Measurements from ENCODE around the gene PARD3.

DNA sequence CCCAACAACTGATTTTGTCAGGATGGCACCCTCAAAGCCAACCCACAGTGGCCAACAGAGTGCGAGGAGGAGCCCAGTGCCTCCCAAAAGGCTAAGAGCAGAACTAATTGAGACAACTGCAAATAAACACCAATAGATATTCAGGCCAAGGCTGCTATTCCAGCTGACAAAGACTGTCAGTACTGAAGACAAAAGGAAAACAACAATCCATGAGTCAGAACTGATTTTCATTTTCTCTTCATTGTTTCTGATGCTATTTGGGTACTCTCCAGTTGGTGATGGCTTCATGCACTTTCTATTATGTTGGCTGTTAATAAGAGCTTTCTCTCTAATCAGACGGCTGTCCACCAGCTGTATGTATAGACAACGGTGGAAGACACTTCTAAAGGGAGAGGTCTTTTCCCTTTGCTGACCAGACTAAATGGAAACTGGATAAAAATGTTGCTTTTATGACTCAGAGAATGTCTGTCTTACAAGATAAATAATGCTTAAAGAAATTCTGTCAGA is 515.9 kb downstream of the PARD3 start:
- TF ChIP-seq, protein P1, sequence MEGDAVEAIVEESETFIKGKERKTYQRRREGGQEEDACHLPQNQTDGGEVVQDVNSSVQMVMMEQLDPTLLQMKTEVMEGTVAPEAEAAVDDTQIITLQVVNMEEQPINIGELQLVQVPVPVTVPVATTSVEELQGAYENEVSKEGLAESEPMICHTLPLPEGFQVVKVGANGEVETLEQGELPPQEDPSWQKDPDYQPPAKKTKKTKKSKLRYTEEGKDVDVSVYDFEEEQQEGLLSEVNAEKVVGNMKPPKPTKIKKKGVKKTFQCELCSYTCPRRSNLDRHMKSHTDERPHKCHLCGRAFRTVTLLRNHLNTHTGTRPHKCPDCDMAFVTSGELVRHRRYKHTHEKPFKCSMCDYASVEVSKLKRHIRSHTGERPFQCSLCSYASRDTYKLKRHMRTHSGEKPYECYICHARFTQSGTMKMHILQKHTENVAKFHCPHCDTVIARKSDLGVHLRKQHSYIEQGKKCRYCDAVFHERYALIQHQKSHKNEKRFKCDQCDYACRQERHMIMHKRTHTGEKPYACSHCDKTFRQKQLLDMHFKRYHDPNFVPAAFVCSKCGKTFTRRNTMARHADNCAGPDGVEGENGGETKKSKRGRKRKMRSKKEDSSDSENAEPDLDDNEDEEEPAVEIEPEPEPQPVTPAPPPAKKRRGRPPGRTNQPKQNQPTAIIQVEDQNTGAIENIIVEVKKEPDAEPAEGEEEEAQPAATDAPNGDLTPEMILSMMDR (conservative IDR thresholded peaks at IDR 0.05): no peak
- TF ChIP-seq EZH2 (IDR thresholded peaks at IDR 0.05; ENCODE audit: low read depth): no peak
